ENCODE results near the gene CD81. TPM values are rescaled to one million over a fixed set of nuclear protein-coding genes. Genes with fewer than 3 reads are reported as not detected.

CD81 gene
- total and polyA plus RNA-seq, 2 donors, result 59.8 to 179 TPM

DNA sequence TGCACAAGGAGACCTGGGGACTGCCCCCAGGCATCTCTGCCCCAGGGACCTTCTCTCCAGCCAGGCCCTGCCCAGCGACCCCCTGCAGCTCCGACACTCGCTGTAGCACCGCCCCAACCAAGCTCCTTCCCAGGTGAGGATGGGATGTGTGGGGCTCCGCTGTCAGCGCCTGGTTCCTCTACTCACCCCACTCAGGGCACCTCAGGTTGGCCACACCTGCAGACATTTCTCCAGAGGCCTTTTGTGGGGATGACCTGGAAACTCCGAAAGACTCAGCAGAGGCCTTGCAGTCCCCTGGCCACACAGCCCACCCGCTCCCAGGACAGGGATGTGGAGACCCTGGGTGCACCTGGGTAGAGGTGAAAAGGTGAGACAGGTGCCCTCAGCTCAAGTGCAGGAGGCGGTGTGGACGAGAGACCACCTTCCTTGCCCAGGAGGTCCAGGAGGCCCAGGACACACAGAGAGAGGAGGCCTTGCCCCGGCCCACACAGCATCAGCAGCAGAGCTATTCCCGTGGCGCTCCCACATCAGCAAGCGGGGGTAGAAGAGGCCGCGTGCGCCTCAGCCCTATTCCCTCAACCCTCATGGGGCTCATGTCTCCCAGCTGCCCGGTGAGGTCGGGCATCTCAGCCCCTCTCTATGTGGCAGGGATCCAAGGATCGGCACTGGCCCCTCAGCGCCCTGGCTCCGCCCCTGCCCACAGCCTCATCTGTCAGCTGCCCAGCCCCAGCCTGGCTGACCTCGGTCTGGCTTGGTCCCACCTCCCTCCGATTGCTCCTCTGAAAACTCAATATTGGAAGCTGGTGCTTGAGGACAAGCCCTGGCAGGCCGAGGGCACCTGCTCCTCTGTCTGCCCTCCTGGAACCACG, 46.3 kb downstream of the CD81 start:
- WGBS, result 92% methylated on average over 26 of the region's 26 CpGs
- H3K4me3 ChIP-seq (ENCODE audit: low read length in 2 of 2), result no peak overlapping the region
- H3K27me3 ChIP-seq (ENCODE audit: control insufficient read depth in 2 of 2, insufficient read depth in 1 of 2, low read length in 1 of 2), result peaks cover 0 to 10% of the 10 kb centered on the region in 2 donors
- H3K4me1 ChIP-seq (ENCODE audit: control insufficient read depth in 2 of 2, insufficient read depth in 2 of 2, low read length in 2 of 2), result peaks cover 2 to 8% of the 10 kb centered on the region in 2 donors
- no peaks in the 10 kb centered on the region for H3K36me3 ChIP-seq (ENCODE audit: control insufficient read depth in 2 of 2, insufficient read depth in 2 of 2, low read length in 1 of 2)
- no peak for DNase-seq (ENCODE audit: low read depth in 6 of 9, low spot score in 9 of 9)
- H3K27ac ChIP-seq (ENCODE audit: low read depth in 1 of 2, low read length in 1 of 2), result no peak overlapping the region
- H3K9me3 ChIP-seq (ENCODE audit: control insufficient read depth in 2 of 2, insufficient read depth in 1 of 2, low read length in 1 of 2), result no peaks in the 10 kb centered on the region

DNA sequence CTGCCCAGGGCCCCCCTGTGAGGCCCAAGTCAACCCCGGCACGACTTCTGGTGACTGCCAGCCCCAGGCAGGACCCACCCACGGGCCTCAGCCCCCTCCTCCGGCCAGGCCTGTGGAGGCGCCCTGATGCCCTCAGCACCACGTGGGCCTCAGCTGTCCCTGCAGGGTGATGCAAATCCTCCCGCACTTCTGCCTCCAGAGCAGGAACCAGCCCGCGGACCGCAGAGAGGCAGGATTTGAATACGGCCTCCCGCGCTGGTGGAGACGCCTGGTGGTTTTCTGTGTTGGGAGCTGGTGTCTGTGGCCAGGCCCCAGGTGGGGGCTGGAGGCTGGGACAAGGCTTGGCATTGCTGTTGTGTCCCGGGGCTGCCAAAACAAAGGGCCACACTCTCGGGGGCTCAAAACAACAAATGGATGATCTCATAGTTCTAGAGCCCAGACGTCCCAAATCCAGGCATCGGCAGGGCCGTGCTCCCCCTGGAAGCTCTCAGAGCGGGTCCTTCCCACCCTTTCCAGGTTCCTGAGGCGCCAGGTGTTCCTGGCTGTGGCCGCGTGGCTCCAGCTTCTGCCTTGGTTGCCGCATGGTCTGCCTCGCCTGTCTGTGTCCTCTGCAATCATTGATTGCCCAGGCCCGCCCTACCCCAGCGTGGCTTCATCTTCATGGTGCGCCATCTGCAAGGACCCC, 47.8 kb downstream of the CD81 start:
- H3K4me1 ChIP-seq (ENCODE audit: control insufficient read depth in 2 of 2, insufficient read depth in 2 of 2, low read length in 2 of 2), result peaks cover 0 to 3% of the 10 kb centered on the region in 2 donors
- H3K4me3 ChIP-seq (ENCODE audit: low read length in 2 of 2), result no peak overlapping the region
- WGBS, result 94% methylated on average over 28 of the region's 28 CpGs
- H3K9me3 ChIP-seq (ENCODE audit: control insufficient read depth in 2 of 2, insufficient read depth in 1 of 2, low read length in 1 of 2), result no peaks in the 10 kb centered on the region
- no peak for DNase-seq (ENCODE audit: low read depth in 6 of 9, low spot score in 9 of 9)
- H3K27me3 ChIP-seq (ENCODE audit: control insufficient read depth in 2 of 2, insufficient read depth in 1 of 2, low read length in 1 of 2), result peaks cover 0 to 8% of the 10 kb centered on the region in 2 donors
- no peaks in the 10 kb centered on the region for H3K36me3 ChIP-seq (ENCODE audit: control insufficient read depth in 2 of 2, insufficient read depth in 2 of 2, low read length in 1 of 2)
- H3K27ac ChIP-seq (ENCODE audit: low read depth in 1 of 2, low read length in 1 of 2), result no peak overlapping the region

DNA sequence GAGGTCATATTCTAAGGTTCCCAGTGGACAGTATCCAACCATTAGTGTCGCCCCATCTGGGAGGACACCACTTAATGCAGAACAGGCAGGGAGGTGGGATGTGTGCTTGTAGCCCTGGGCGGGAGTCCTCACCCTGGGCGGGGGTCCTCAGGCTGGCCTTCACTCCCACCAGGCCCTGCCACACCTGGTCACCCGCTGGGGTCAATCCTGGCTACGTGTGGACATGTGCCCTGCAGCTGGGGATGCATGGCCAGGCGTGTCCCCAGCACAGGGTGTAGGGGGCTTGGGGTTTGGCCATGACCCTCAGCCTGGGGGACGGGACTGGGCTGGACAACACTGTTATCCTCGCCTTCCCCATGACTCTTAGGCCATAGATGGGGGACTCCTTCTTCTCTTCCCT, 48.4 kb downstream of the CD81 start:
- no peaks in the 10 kb centered on the region for H3K36me3 ChIP-seq (ENCODE audit: control insufficient read depth in 2 of 2, insufficient read depth in 2 of 2, low read length in 1 of 2)
- peaks cover 0 to 2% of the 10 kb centered on the region in 2 donors for H3K27me3 ChIP-seq (ENCODE audit: control insufficient read depth in 2 of 2, insufficient read depth in 1 of 2, low read length in 1 of 2)
- no peak overlapping the region for H3K4me3 ChIP-seq (ENCODE audit: low read length in 2 of 2)
- peaks cover 0 to 1% of the 10 kb centered on the region in 2 donors for H3K4me1 ChIP-seq (ENCODE audit: control insufficient read depth in 2 of 2, insufficient read depth in 2 of 2, low read length in 2 of 2)
- DNase-seq (ENCODE audit: low read depth in 6 of 9, low spot score in 9 of 9), result no peak
- peaks cover 0 to under 1% of the 10 kb centered on the region in 2 donors for H3K9me3 ChIP-seq (ENCODE audit: control insufficient read depth in 2 of 2, insufficient read depth in 1 of 2, low read length in 1 of 2)
- 94% methylated on average over 8 of the region's 8 CpGs for WGBS
- no peak overlapping the region for H3K27ac ChIP-seq (ENCODE audit: low read depth in 1 of 2, low read length in 1 of 2)

DNA sequence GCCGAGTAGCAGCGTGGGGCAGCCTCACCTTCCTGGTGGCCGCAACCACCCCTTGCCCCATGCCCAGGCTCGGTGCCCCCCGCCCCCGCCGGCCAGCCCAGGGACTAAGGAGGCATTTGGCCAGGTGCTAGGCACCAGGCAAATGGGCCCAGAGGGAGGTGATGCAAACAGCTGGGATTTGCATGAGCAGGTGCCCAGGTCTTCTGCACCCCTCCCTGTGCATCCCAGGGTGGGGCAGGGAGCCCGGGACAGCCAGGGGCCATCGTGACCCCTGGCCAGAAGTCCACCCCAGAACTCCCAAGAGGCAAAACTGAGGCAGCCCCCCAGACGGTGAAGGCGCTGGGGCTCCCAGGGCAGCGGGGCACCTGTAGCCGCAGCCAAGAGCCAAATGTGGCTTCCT, 49.1 kb downstream of the CD81 start:
- peaks cover 0 to 4% of the 10 kb centered on the region in 2 donors for H3K9me3 ChIP-seq (ENCODE audit: control insufficient read depth in 2 of 2, insufficient read depth in 1 of 2, low read length in 1 of 2)
- no peaks in the 10 kb centered on the region for H3K4me1 ChIP-seq (ENCODE audit: control insufficient read depth in 2 of 2, insufficient read depth in 2 of 2, low read length in 2 of 2)
- H3K27ac ChIP-seq (ENCODE audit: low read depth in 1 of 2, low read length in 1 of 2), result no peak overlapping the region
- no peak for DNase-seq (ENCODE audit: low read depth in 6 of 9, low spot score in 9 of 9)
- WGBS, result 92% methylated on average over 13 of the region's 13 CpGs
- no peak overlapping the region for H3K4me3 ChIP-seq (ENCODE audit: low read length in 2 of 2)
- H3K27me3 ChIP-seq (ENCODE audit: control insufficient read depth in 2 of 2, insufficient read depth in 1 of 2, low read length in 1 of 2), result no peaks in the 10 kb centered on the region
- no peaks in the 10 kb centered on the region for H3K36me3 ChIP-seq (ENCODE audit: control insufficient read depth in 2 of 2, insufficient read depth in 2 of 2, low read length in 1 of 2)

DNA sequence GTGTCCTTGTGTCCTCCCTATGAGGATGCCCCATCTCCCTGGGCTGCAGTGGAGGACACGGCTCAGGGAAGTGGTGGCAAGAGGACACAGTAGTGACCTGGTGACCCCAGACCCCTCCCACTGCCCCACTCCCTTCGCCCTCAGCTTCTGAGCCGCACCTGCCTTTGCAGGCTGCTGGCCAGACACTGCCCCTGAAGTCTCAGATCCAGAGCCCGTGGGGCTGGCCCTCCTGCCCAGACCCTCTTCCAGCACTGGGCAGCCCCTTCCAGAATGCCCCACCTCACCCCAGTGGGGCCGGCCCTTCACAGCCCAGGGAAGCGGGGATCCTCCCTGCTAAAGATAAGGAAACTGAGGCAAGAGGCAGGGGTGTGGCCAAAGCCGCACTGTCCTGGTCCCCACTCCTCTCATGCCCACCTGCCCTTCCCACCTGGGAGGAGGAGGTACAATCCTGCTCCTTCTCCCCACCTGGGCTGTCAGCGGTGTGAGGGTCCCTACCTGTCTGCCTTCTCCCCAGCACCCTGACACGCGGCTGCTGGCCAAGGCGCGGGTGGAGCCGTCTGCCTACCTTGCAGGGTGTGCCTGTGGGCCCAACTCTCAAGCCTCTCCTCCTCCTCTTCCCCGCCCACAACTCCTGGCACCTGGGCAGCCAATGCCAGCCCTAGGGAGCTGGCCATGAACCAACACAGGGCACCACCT, 49.9 kb downstream of the CD81 start:
- Histone ChIP-seq H3K9me3 (ENCODE audit: control insufficient read depth in 2 of 2, insufficient read depth in 1 of 2, low read length in 1 of 2) (peaks cover 0 to 4% of the 10 kb centered on the region in 2 donors), H3K27ac (ENCODE audit: low read depth in 1 of 2, low read length in 1 of 2) (no peak overlapping the region), H3K36me3 (ENCODE audit: control insufficient read depth in 2 of 2, insufficient read depth in 2 of 2, low read length in 1 of 2) (no peaks in the 10 kb centered on the region), H3K4me3 (ENCODE audit: low read length in 2 of 2) (no peak overlapping the region), H3K4me1 (ENCODE audit: control insufficient read depth in 2 of 2, insufficient read depth in 2 of 2, low read length in 2 of 2) (no peaks in the 10 kb centered on the region), H3K27me3 (ENCODE audit: control insufficient read depth in 2 of 2, insufficient read depth in 1 of 2, low read length in 1 of 2) (no peaks in the 10 kb centered on the region)
- WGBS, result 94% methylated on average over 14 of the region's 14 CpGs
- no peak for DNase-seq (ENCODE audit: low read depth in 6 of 9, low spot score in 9 of 9)

DNA sequence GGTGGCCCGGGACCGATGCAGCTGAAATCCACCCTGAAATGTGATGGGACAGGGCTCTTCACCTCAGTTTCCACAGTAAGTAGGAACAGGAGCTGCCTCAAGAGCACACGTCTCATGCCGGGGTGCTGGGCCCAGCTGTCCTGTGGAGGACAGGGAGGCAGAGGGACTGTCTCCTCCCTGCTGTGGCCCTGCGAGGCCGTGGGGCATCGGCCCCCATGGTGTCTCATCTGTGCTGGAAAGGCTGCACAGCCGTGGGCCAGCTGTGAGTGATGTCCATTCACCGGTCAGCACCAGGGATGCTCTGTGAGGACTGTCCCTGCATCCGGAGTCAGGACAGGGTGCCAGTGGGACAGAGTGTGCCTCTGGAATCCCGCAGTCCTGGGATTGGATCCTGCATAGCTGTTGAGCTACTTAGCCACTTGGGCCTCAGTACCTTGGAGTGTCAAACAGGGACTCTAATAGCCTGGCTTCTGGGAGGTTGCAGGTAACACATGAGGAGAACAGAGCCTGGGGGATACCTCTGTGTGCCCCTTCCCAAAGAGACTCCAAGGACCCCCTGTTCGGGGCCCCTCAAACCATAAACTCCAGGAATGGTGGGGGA, 50.7 kb downstream of the CD81 start:
- Histone ChIP-seq H3K36me3 (ENCODE audit: control insufficient read depth in 2 of 2, insufficient read depth in 2 of 2, low read length in 1 of 2) (no peaks in the 10 kb centered on the region), H3K4me1 (ENCODE audit: control insufficient read depth in 2 of 2, insufficient read depth in 2 of 2, low read length in 2 of 2) (no peaks in the 10 kb centered on the region), H3K27ac (ENCODE audit: low read depth in 1 of 2, low read length in 1 of 2) (no peak overlapping the region), H3K27me3 (ENCODE audit: control insufficient read depth in 2 of 2, insufficient read depth in 1 of 2, low read length in 1 of 2) (no peaks in the 10 kb centered on the region), H3K4me3 (ENCODE audit: low read length in 2 of 2) (no peak overlapping the region), H3K9me3 (ENCODE audit: control insufficient read depth in 2 of 2, insufficient read depth in 1 of 2, low read length in 1 of 2) (peaks cover 0 to 4% of the 10 kb centered on the region in 2 donors)
- WGBS, result 77% methylated on average over 12 of the region's 12 CpGs
- DNase-seq (ENCODE audit: low read depth in 6 of 9, low spot score in 9 of 9), result no peak

DNA sequence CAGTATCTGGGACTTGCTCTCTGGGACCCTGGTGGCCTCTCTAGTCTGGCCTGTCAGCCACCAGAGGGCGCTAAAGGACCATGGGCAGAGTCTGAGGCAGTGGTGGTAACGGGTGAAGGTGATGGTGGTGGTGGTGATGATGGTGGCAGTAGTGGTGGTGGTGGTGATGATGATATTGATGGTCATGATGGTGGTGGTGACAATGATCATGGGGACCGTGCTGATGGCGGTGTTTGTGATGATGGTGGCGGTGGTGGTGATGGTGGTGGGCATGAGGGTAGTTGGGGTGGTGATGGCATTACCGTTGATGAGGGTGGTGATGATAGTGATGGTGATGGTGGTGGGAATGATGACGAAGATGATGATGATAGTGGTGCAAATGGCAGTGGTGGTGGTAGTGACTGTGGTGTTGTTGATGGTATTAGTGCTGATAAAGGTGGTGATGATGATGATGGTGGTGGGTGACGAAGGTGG, 51.2 kb downstream of the CD81 start:
- 65% methylated on average over 8 of the region's 8 CpGs for WGBS
- Histone ChIP-seq H3K9me3 (ENCODE audit: control insufficient read depth in 2 of 2, insufficient read depth in 1 of 2, low read length in 1 of 2) (peaks cover 0 to 4% of the 10 kb centered on the region in 2 donors), H3K36me3 (ENCODE audit: control insufficient read depth in 2 of 2, insufficient read depth in 2 of 2, low read length in 1 of 2) (no peaks in the 10 kb centered on the region), H3K4me3 (ENCODE audit: low read length in 2 of 2) (no peak overlapping the region), H3K27me3 (ENCODE audit: control insufficient read depth in 2 of 2, insufficient read depth in 1 of 2, low read length in 1 of 2) (no peaks in the 10 kb centered on the region), H3K27ac (ENCODE audit: low read depth in 1 of 2, low read length in 1 of 2) (no peak overlapping the region), H3K4me1 (ENCODE audit: control insufficient read depth in 2 of 2, insufficient read depth in 2 of 2, low read length in 2 of 2) (no peaks in the 10 kb centered on the region)
- peak in 8 of 9 donors; percentile 33 to 80 (median 56) for DNase-seq (ENCODE audit: low read depth in 6 of 9, low spot score in 9 of 9)

DNA sequence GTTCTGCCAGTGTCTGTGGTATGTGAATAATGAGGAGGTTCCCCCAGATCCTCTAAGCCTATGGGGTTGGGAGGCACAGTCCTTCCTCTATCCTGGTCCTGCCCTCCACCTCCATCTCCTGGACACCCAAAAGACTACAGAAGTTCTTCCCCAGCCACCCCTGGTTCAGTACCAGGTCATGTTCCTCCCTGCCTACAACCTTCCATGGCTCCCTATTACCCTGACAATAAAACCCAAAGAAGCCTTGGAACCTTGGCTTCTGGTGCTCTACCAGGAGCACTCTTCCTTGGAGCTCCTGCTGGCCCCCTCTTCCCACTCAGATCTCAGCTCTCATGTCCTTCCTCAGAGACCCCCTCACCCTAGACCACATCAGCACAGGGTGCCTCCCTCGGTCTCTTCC, 54.3 kb downstream of the CD81 start:
- DNase-seq (ENCODE audit: low read depth in 6 of 9, low spot score in 9 of 9), result no peak
- Histone ChIP-seq H3K4me1 (ENCODE audit: control insufficient read depth in 2 of 2, insufficient read depth in 2 of 2, low read length in 2 of 2) (no peaks in the 10 kb centered on the region), H3K4me3 (ENCODE audit: low read length in 2 of 2) (no peak overlapping the region), H3K36me3 (ENCODE audit: control insufficient read depth in 2 of 2, insufficient read depth in 2 of 2, low read length in 1 of 2) (no peaks in the 10 kb centered on the region), H3K27ac (ENCODE audit: low read depth in 1 of 2, low read length in 1 of 2) (no peak overlapping the region), H3K9me3 (ENCODE audit: control insufficient read depth in 2 of 2, insufficient read depth in 1 of 2, low read length in 1 of 2) (peaks cover 0 to 4% of the 10 kb centered on the region in 2 donors), H3K27me3 (ENCODE audit: control insufficient read depth in 2 of 2, insufficient read depth in 1 of 2, low read length in 1 of 2) (no peaks in the 10 kb centered on the region)
- WGBS, result 90% methylated on average over 1 of the region's 1 CpG

Data from thymus (tissue), 11 donors.